Stimulated activated CD4-positive, alpha-beta T cell treated with anti-CD3 and anti-CD28 coated beads, Interleukin-4, amount 100 ng/mL, for 24 hours (primary cell): Measurements from ENCODE around the gene CC2D2A.
A peak's percentile ranks its signal among the peaks of the same experiment; 100 is the strongest.

Experiments
- DNase-seq: peaks from one replicate; pipeline ENCODE4 v3.0.0-alpha.2; 2020

Gene CC2D2A

GRCh38 chr4:15469402-15470127 is at the start of gene CC2D2A:
TSS of gene CC2D2A (plus strand) at chr4:15469882. CDS start at chr4:15475933, 6,051 bp downstream.
- no peak for DNase-seq

- DNase-seq, result no peak
These were observed 49.0 kb upstream of the CC2D2A start for GRCh38 chr4:15420642-15421041.

GRCh38 chr4:15423285-15423711 is 46.4 kb upstream of the CC2D2A start:
- peak; percentile 6 for DNase-seq

DNA sequence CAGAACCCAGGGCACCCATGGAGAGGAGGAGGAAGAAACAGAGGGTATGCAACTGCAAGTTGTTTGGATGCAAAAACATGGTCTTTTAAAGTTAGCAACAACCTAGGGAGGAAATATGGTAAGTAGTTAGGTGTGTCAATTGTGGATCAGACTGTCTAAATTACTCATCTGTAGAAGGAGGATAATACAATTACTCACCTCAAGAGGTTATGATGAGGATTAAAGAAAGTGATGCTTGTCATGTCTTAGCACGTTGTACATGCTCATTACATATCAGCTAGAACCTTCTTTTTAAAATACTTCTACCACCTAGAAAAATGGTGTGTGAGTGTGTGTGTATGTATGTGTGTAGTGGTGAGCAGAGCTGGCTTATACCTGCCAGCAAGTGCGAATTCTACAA is 44.2 kb upstream of the CC2D2A start:
- DNase-seq, result no peak

DNA sequence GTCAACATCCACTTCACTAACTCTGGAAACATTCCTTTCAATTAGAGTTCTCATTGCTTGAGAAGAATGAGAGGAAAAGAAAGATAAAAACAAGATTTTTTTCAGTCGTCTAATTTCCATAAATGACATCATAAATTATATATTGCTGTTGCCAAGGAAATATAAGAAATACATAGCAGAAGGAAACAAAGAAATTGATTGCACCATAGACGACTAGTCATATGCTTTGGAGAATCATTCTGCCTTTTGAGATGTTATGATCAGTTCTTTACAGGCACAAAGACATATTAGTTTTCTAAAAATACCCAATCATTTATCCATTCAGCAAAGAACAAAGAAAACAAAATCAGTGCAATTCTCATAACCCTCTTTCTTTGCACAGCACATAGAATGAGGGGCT is 42.5 kb upstream of the CC2D2A start:
- no peak for DNase-seq

DNA sequence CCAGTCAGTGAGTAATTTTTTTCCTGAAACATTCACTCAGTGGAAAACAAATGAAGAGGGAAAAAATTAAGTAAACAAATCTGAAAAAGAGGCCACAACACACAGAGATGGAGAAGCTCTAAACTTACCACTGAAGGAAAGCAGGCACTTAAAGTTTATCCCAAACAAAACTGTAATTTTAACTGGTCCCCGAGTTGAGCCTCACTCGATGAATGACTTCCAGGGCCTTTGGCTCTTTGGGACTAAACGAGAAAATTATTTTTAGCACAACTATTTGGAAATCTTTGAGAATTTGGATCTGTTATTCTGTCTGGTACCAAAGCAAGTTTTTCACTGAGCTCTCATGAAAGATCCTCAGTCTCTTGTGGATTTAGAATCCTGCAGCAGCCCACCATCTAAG is 42.0 kb upstream of the CC2D2A start, which contains the start of gene C1QTNF7:
TSS of gene C1QTNF7 (plus strand) at position 333 of the 400 bp plus-strand sequence. CDS start 7,711 bp downstream, outside the sequence.
- no peak for DNase-seq

- no peak for DNase-seq
These were observed 41.1 kb upstream of the CC2D2A start for GRCh38 chr4:15428611-15429010.

DNA sequence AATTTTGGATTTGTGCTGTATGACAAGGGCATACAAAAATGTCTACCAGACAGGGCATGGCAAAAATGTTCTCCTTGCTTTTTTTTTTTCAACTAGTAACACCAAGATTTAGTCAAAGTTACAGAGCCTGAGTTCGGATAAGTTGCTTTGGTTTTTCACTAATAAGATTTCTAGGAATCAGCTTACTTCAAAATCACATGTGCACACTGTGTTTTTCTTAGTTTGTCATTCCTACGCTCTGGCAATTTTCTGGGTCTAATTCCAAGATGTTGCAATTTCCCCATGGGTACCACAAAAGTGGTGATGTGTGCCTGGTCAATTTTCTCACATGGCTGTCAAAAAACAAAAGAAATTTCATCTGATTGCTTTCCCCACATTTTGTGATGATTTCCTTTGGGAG is 35.6 kb upstream of the CC2D2A start:
- no peak for DNase-seq

GRCh38 chr4:15434676-15435075 is 35.0 kb upstream of the CC2D2A start:
- no peak for DNase-seq

DNA sequence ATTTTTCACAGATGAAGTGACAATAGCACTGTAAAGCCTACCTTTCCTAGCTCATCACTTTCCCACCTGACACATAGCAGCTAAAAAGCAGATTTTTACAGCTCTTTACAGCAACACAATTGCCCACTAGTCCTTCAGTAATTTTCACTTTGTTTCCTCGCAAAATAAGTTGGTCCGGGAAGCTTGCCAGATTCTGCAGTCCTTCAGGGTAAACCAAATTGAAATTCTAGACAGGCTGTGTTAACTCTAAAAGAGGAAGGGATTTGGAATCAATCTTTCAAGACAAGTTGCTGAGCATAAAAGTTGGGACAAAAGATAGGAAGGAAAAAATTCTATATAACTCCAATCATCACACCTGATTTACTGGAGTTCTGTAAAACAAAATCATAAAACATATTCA is 33.2 kb upstream of the CC2D2A start:
- no peak for DNase-seq

GRCh38 chr4:15438939-15439524 is 30.6 kb upstream of the CC2D2A start:
- no peak for DNase-seq

DNA sequence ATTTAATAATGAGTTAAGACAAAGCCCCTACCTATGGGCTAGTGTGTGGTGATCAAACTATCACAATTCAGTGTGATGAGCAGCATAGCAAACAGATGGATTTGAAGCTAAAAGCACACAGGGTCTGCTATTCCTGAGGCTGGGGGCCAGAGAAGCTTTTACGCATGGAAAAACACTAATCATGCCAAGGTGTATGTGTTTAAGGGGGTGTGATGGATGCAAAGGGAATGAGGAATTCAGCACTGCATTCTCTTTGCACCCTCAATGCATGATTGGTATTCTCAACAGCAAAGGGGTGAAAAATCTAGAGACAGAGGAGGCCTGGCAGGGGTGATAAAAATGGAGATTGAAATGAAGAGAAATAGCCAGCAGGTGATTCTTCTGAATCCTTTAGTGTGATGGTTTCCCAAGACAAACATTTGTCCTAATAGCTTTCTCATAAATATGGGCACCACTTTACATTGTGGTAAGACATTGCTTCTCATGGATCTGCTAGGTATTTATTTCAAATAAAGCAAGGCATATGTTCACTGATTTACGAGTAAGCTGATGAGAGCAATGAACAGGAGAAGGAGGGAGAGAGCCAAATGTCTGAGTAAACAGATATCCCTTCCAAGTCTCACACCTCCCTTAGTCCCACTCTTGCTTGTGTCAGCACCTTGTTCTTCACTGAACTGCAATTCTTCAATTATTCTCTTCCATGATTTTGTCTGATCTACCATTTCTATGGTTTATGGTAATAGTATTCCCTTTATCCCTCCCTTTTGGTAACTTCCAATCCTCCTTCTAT is 26.1 kb upstream of the CC2D2A start:
- no peak for DNase-seq

DNA sequence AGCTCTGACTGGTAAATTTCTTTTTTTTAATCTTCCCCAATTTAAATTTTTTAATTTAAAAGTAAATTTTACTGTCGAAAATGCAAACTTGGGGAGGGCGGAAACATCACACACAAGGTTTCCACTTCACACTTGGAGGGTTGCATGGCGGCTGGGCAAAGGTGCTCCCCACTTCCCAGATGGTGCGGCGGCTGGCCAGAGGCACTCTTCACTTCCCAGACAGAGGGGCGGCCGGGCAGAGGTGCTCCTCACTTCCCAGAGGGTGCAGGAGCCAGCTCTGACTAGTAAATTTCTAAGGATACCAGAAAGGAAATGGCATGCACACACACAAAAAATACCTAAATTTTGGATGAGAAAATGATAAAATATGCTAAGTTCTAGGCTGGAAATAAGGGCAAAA is 25.4 kb upstream of the CC2D2A start:
- no peak for DNase-seq

GRCh38 chr4:15444879-15445547 is 24.7 kb upstream of the CC2D2A start:
- no peak for DNase-seq

DNA sequence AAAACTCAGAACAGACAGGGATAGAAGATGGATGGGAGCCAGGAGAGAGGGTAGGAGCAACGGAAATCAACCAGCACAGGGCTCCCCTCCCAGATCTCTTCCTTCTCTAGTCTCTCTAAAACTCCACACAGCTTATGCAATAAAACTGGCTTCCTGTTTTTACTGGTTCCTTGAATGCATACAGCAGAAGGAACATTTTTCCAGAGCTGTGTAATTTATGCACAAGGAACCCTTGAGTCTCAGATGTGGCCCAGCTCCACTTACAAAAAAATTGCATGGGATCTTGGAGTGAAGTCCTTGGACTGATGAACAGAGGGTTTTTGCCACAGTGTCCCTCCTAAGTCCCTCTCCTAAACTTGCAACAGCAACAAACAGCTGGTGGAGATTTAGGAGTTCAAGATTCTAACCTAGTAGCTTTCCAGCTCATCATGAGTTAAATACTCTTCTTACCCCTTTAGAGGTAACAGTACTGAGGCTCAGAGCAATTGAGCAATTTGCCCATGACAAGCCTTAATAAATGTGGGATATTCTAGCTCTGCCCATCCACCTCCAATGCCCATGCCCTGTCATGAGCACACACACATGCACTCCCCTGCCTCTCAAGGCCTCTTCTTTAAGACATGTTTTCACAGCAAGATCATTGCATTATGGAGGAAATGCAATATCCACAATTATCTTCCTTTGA is 18.4 kb upstream of the CC2D2A start:
- DNase-seq, result no peak

DNA sequence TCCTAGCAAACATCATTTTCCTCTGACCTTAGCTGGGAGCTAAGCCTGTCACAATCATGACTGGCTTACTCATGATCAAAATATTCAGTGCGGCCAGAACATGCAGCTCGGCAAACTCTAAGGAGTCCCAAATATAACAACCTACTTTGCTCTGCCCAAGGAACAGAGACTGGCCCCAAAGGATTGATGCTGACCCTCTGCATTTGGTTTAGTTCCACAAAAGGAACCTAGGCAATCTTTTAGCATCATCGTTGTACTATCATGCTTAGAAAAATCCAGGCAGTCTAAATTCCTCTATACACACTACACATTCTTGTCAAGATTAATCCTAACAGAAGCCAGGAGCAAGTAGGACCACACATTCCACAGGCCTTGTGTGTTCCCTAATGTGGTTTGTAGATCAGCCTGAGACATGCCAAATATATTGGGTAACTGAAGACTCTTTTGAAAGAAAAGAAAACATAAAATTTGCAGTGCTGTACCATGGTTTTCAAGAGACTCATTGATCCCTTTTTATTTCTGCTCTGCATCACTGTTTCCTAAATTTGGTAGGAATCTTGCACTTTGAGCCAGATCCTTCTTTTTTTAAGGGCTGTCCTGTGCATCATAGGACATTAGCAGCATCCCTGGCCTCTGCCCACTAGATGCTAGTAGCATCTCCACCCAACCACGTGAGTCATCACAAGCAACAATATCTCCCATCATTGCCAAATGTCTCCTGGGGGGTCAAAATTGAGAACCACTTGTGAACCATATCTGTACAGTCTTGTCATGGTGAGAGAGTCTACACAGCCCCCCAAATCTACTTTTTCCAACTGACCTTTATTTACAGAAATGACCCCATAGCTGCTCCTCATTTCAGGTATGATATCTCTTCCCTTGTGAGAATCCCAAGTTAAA is 17.6 kb upstream of the CC2D2A start:
- DNase-seq, result no peak

- DNase-seq, result no peak
These were observed 14.4 kb upstream of the CC2D2A start for GRCh38 chr4:15455290-15455689.

- DNase-seq, result no peak
These were observed 12.1 kb upstream of the CC2D2A start for GRCh38 chr4:15457406-15458201.

DNA sequence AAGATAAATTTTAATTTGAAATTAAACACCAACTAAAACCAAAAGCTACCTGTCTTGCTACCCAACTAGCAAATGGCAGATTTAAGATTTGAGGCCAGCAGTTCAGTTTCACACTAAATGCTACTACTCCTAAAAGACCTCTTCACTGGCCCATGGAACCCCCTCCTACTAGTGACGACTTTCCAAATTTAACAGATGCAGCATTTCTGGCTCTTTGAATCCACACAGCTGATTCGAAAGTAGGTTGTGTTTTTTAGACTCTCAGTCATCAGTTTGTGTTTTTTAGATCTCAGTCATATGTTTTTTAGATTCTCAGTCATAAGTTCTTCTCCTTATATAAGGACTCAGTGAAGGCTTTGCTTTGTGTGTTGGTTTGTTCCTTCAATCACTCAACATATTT is 11.1 kb upstream of the CC2D2A start:
- DNase-seq, result no peak

DNA sequence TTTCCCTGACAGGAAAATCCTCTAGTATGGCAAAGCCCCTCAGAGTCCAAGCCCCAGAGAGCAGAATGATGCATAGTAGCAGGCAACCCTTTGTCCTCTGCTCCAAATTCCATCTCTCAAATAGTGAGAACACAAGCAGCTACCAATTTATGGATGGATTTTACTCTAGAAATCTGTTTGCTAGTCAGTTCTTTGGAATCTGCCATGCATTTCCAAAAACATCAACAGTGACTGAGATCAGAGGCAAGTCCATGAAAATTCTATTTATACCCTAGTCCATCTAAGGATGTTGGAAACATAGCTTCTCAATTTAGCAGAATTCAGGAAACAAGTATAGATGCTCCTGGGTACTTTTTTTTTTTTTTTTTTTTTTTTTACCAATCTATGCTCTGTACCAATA is 10.0 kb upstream of the CC2D2A start:
- DNase-seq, result no peak

GRCh38 chr4:15466596-15466995 is 3.1 kb upstream of the CC2D2A start:
- DNase-seq, result no peak
